Measurements from ENCODE around the gene TNFRSF1B. TPM values are rescaled to one million over a fixed set of nuclear protein-coding genes. Genes with fewer than 3 reads are reported as not detected.

The TNFRSF1B gene
- total RNA-seq, 2 donors from 2014 or later = 13.7 to 28.7 TPM

- no peak for ATAC-seq
- no peak for DNase-seq
- Histone ChIP-seq H3K9me3 (no peaks in the 10 kb centered on the region), H3K36me3 (replicated peaks in 1 of 2; ENCODE audit: insufficient read depth in 1 of 2, low read depth in 2 of 2) (no peaks in the 10 kb centered on the region), H3K4me3 (no peak overlapping the region), H3K27ac (no peak overlapping the region), H3K27me3 (no peaks in the 10 kb centered on the region), H3K4me1 (peaks cover 14% of the 10 kb centered on the region)
- intact Hi-C loops (cut with DNase I) = no loop called here
- WGBS, 2 donors = 25 to 33% methylated on average over 10 of the region's 10 CpGs
- TF ChIP-seq CTCF (IDR thresholded peaks at IDR 0.05) (no peak), POLR2A (IDR thresholded peaks at IDR 0.05) (no peak)
These were observed 9.2 kb upstream of the TNFRSF1B start for GRCh38 chr1:12157366-12158231.

GRCh38 chr1:12158357-12159092 lies 8.3 kb upstream of the TNFRSF1B start:
- no peak for ATAC-seq
- 44 to 46% methylated on average over 22 of the region's 22 CpGs for WGBS, 2 donors
- TF ChIP-seq CTCF (IDR thresholded peaks at IDR 0.05) (no peak), POLR2A (IDR thresholded peaks at IDR 0.05) (no peak)
- intact Hi-C loops (cut with DNase I) = no loop called here
- H3K4me1 ChIP-seq = peaks cover 15% of the 10 kb centered on the region
- H3K36me3 ChIP-seq (replicated peaks in 1 of 2; ENCODE audit: insufficient read depth in 1 of 2, low read depth in 2 of 2) = no peaks in the 10 kb centered on the region
- H3K27ac ChIP-seq = no peak overlapping the region
- no peak overlapping the region for H3K4me3 ChIP-seq
- H3K9me3 ChIP-seq = no peaks in the 10 kb centered on the region
- H3K27me3 ChIP-seq = no peaks in the 10 kb centered on the region
- DNase-seq = no peak

GRCh38 chr1:12159816-12160215 lies 7.0 kb upstream of the TNFRSF1B start:
- WGBS, 2 donors = 79 to 80% methylated on average over 7 of the region's 7 CpGs
- ATAC-seq = no peak
- Histone ChIP-seq H3K4me1 (peaks cover 15% of the 10 kb centered on the region), H3K9me3 (no peaks in the 10 kb centered on the region), H3K4me3 (no peak overlapping the region), H3K27me3 (no peaks in the 10 kb centered on the region), H3K27ac (no peak overlapping the region), H3K36me3 (replicated peaks in 1 of 2; ENCODE audit: insufficient read depth in 1 of 2, low read depth in 2 of 2) (no peaks in the 10 kb centered on the region)
- TF ChIP-seq POLR2A (IDR thresholded peaks at IDR 0.05) (no peak), CTCF (IDR thresholded peaks at IDR 0.05) (no peak)
- DNase-seq = no peak
- intact Hi-C loops (cut with DNase I) = no loop called here

- Histone ChIP-seq H3K9me3 (no peaks in the 10 kb centered on the region), H3K36me3 (replicated peaks in 1 of 2; ENCODE audit: insufficient read depth in 1 of 2, low read depth in 2 of 2) (no peaks in the 10 kb centered on the region), H3K27ac (peak overlapping the region in 2 of 4 donors; percentile 52 to 61), H3K4me3 (no peak overlapping the region), H3K27me3 (no peaks in the 10 kb centered on the region), H3K4me1 (peaks cover 15% of the 10 kb centered on the region)
- ATAC-seq (no peak), DNase-seq (no peak)
- no peak for TF ChIP-seq POLR2A (IDR thresholded peaks at IDR 0.05)
- TF ChIP-seq CTCF (IDR thresholded peaks at IDR 0.05) = no peak
- 100% methylated on average over 2 of the region's 2 CpGs; no CpG with 5 or more reads in 1 of the 2 donors for WGBS, 2 donors
- intact Hi-C loops (cut with DNase I) = no loop called here
These were observed 5.5 kb upstream of the TNFRSF1B start for GRCh38 chr1:12161324-12161661.

Data from body of pancreas (tissue), 4 donors.